Upper lobe of left lung (tissue), 6 donors: ENCODE measurements around the gene SDCCAG8. TPM values are rescaled to one million over a fixed set of nuclear protein-coding genes. Genes with fewer than 3 reads are reported as not detected.

Experiments
- ATAC-seq, 2 donors: fragments of 200-7000 bp; cut with Tn5 transposase; one replicate each; pipeline ENCODE4 v1.9.1; 2022; ENCODE audit warnings: mild to moderate bottlenecking in 2 of 2, moderate library complexity in 2 of 2; ENCODE audit not compliant: low FRiP score in 2 of 2
- DNase-seq, 2 donors: peaks; one replicate each; pipeline ENCODE4 v3.0.0-alpha.2; 2019 to 2020
- H3K27ac ChIP-seq, 4 donors: fragments of 200-600 bp; sonication (generic); one replicate each; pipeline ENCODE4 v1.5.1; 2016 to 2019
- H3K27me3 ChIP-seq, 4 donors: fragments of 200-600 bp; sonication (generic); one replicate each; pipeline ENCODE4 v1.5.1; 2017 to 2019
- H3K36me3 ChIP-seq, 4 donors: fragments of 200-600 bp; sonication (generic); one replicate each; pipeline ENCODE4 v1.5.1; 2016 to 2019
- H3K4me1 ChIP-seq, 4 donors: fragments of 200-600 bp; sonication (generic); one replicate each; pipeline ENCODE4 v1.5.1; 2018 to 2019
- H3K4me3 ChIP-seq, 4 donors: fragments of 200-600 bp; sonication (generic); one replicate each; pipeline ENCODE4 v1.5.1; 2017 to 2019; ENCODE audit warnings: mild to moderate bottlenecking in 2 of 4, moderate library complexity in 1 of 4
- H3K9me3 ChIP-seq, 4 donors: fragments of 200-600 bp; sonication (generic); one replicate each; pipeline ENCODE4 v1.5.1; 2018 to 2019
- CTCF ChIP-seq, 6 experiments: fragments of 450-650 bp in 4 of 6; fragments of 200-600 bp in 2 of 6; sonication (generic) in 2 of 6; IDR thresholded peaks; one replicate each; pipeline ENCODE4 v1.5.1; 2016 to 2019; ENCODE audit warnings: antibody characterized with exemption in 6 of 6
- EP300 ChIP-seq, 4 donors: sonication (generic); formaldehyde crosslinking; IDR thresholded peaks; one replicate each; pipeline ENCODE4 v1.5.1; 2017; ENCODE audit warnings: antibody characterized with exemption in 4 of 4, control low read depth in 2 of 4
- POLR2A ChIP-seq, 4 donors: fragments of 450-650 bp; IDR thresholded peaks; one replicate each; pipeline ENCODE4 v1.5.1; 2016 to 2017; ENCODE audit warnings: antibody characterized with exemption in 4 of 4, mild to moderate bottlenecking in 2 of 4
- POLR2AphosphoS5 ChIP-seq, 2 donors: sonication (generic); formaldehyde crosslinking; IDR thresholded peaks; one replicate each; pipeline ENCODE4 v1.5.1; 2017; ENCODE audit warnings: antibody characterized with exemption in 2 of 2
- WGBS, 2 donors: methylation state at CpG; one replicate each; pipeline ENCODE4 v1.1.5; 2017 to 2018; 5-methylcytosine and 5-hydroxymethylcytosine counted together
- total RNA-seq, 6 donors: library from RNA; depleted of rRNA in 4 of 6; stranded (reverse); fragments of >200 nt in 4 of 6; gene quantifications; one replicate each; pipeline versions ENCODE4 v1.1.0 to v1.2.1, GENCODE V29; 2016 to 2021
- donor health status: DM: no; HTN: no; CAD: no; lungs with moderate emphysema.
- donor health status: DM: no; HTN: yes; CAD: no; lungs with severe emphysema.

SDCCAG8 gene
- total RNA-seq, 6 donors from 2014 or later, result 52.5 to 295 (median 95.2) TPM

- no peaks in the 10 kb centered on the region for H3K27me3 ChIP-seq
- 94 to 99% methylated on average over 8 to 9 of the region's 9 CpGs for WGBS, 2 donors
- DNase-seq (no peak), ATAC-seq (no peak)
- no peaks in the 10 kb centered on the region for H3K9me3 ChIP-seq
- no peak overlapping the region for H3K4me3 ChIP-seq
- TF ChIP-seq POLR2AphosphoS5 (IDR thresholded peaks at IDR 0.05), result no peak
- TF ChIP-seq POLR2A (IDR thresholded peaks at IDR 0.05), result no peak
- TF ChIP-seq CTCF (IDR thresholded peaks at IDR 0.05), result no peak
- no peak overlapping the region for H3K27ac ChIP-seq
- H3K36me3 ChIP-seq, result peaks cover 0 to 3% (median 1%) of the 10 kb centered on the region in 4 donors
- H3K4me1 ChIP-seq, result peaks cover 9 to 27% (median 15%) of the 10 kb centered on the region in 4 donors
Observed at GRCh38 chr1:243474906-243475305, 219.1 kb downstream of the SDCCAG8 start.

GRCh38 chr1:243475966-243476365 lies 220.1 kb downstream of the SDCCAG8 start:
- peaks cover 0 to 3% (median 1%) of the 10 kb centered on the region in 4 donors for H3K36me3 ChIP-seq
- no peak overlapping the region for H3K4me3 ChIP-seq
- 87 to 89% methylated on average over 7 of the region's 7 CpGs for WGBS, 2 donors
- TF ChIP-seq POLR2AphosphoS5 (IDR thresholded peaks at IDR 0.05) (no peak), EP300 (IDR thresholded peaks at IDR 0.05) (no peak), POLR2A (IDR thresholded peaks at IDR 0.05) (no peak), CTCF (IDR thresholded peaks at IDR 0.05) (no peak)
- H3K27ac ChIP-seq, result no peak overlapping the region
- H3K4me1 ChIP-seq, result peaks cover 9 to 27% (median 15%) of the 10 kb centered on the region in 4 donors
- no peaks in the 10 kb centered on the region for H3K27me3 ChIP-seq
- no peak for ATAC-seq
- no peak for DNase-seq
- H3K9me3 ChIP-seq, result no peaks in the 10 kb centered on the region

- 86 to 95% methylated on average over 7 of the region's 7 CpGs for WGBS, 2 donors
- Histone ChIP-seq H3K36me3 (peaks cover 0 to 3% (median 1%) of the 10 kb centered on the region in 4 donors), H3K9me3 (no peaks in the 10 kb centered on the region), H3K27ac (no peak overlapping the region), H3K4me1 (peaks cover 13 to 24% (median 15%) of the 10 kb centered on the region in 4 donors), H3K27me3 (no peaks in the 10 kb centered on the region), H3K4me3 (no peak overlapping the region)
- DNase-seq (no peak), ATAC-seq (no peak)
- TF ChIP-seq CTCF (IDR thresholded peaks at IDR 0.05) (no peak), EP300 (IDR thresholded peaks at IDR 0.05) (no peak), POLR2A (IDR thresholded peaks at IDR 0.05) (no peak), POLR2AphosphoS5 (IDR thresholded peaks at IDR 0.05) (no peak)
Observed at GRCh38 chr1:243477731-243478290, 222.0 kb downstream of the SDCCAG8 start.

- TF ChIP-seq EP300 (IDR thresholded peaks at IDR 0.05), result no peak
- no peak for TF ChIP-seq POLR2AphosphoS5 (IDR thresholded peaks at IDR 0.05)
- TF ChIP-seq POLR2A (IDR thresholded peaks at IDR 0.05), result no peak
- TF ChIP-seq CTCF (IDR thresholded peaks at IDR 0.05), result no peak
- H3K9me3 ChIP-seq, result no peaks in the 10 kb centered on the region
- peaks cover 5 to 18% (median 10%) of the 10 kb centered on the region in 4 donors for H3K4me1 ChIP-seq
- no peak for DNase-seq
- no peak overlapping the region for H3K4me3 ChIP-seq
- no peaks in the 10 kb centered on the region for H3K27me3 ChIP-seq
- WGBS, 2 donors, result 96% methylated on average over 5 of the region's 5 CpGs
- ATAC-seq, result no peak
- H3K27ac ChIP-seq, result no peak overlapping the region
- H3K36me3 ChIP-seq, result peaks cover 0 to under 1% (median 0%) of the 10 kb centered on the region in 4 donors
Observed at GRCh38 chr1:243481101-243481500, 225.3 kb downstream of the SDCCAG8 start.
